HG02973 (cell line): ENCODE results near the gene ELP1.

Experiments
- ATAC-seq: cut with Tn5 transposase; IDR thresholded peaks from one replicate; pipeline ENCODE4 v1.9.1; 2021; ENCODE audit warnings: moderate library complexity; ENCODE audit not compliant: unreplicated experiment

The ELP1 gene

GRCh38 chr9:108823829-108824228, 110.1 kb downstream of the ELP1 start:
- no peak for ATAC-seq
